IMR-90 (cell line): Measurements from ENCODE around the gene ARHGAP23. TPM values are rescaled to one million over a fixed set of nuclear protein-coding genes. Genes with fewer than 3 reads are reported as not detected.

Experiments
- ATAC-seq: fragments of 200-7000 bp; cut with Tn5 transposase; 2 replicates; pipeline ENCODE4 v1.9.1; 2020; ENCODE audit warnings: low read depth, mild to moderate bottlenecking, moderate library complexity
- BruUV-seq: library from RNA; stranded (reverse); fragments of 400-500 nt; replicated peaks from 2 replicates; lab custom pipeline; 2021; lab: Mats Ljungman, UMichigan
- CTCF ChIA-PET: fragments of 300-600 bp; formaldehyde crosslinking; extraction: SDS; loops from one replicate; lab custom pipeline; 2021; ENCODE audit warnings: antibody characterized with exemption; lab: Yijun Ruan, JAX
- POLR2A ChIA-PET: fragments of 300-600 bp; sonication (Branson Sonifier 250); formaldehyde crosslinking; loops from one replicate; lab custom pipeline; 2022; ENCODE audit warnings: antibody characterized with exemption; ENCODE audit not compliant: unreplicated experiment; lab: Charles Lee
- DNase-seq: peaks from one replicate; pipeline ENCODE4 v3.0.0; 2013
- H2AFZ ChIP-seq: replicated peaks from 2 replicates; pipeline ENCODE3; 2013; ENCODE audit warnings: low read length, mild to moderate bottlenecking; ENCODE audit not compliant: poor library complexity
- H2AK5ac ChIP-seq: 2 replicates; pipeline ENCODE4 v1.6.1; 2013; ENCODE audit warnings: low read depth, low read length, inconsistent platforms
- H2AK9ac ChIP-seq: replicated peaks from 2 replicates; pipeline ENCODE3; 2013; ENCODE audit warnings: mild to moderate bottlenecking, low read depth, low read length, moderate library complexity; ENCODE audit not compliant: poor library complexity
- H2BK120ac ChIP-seq: 2 replicates; pipeline ENCODE4 v1.6.1; 2013; ENCODE audit warnings: low read depth, low read length, inconsistent platforms
- H2BK15ac ChIP-seq: 3 replicates; pipeline ENCODE4 v1.6.1; 2013; ENCODE audit warnings: low read depth, low read length, inconsistent platforms
- H2BK20ac ChIP-seq: 2 replicates; pipeline ENCODE4 v1.6.1; 2013; ENCODE audit warnings: low read depth, mild to moderate bottlenecking, inconsistent platforms, low read length, moderate library complexity
- H2BK5ac ChIP-seq: 2 replicates; pipeline ENCODE4 v1.6.1; 2013; ENCODE audit warnings: mild to moderate bottlenecking, low read depth, low read length, inconsistent platforms; ENCODE audit not compliant: poor library complexity, severe bottlenecking
- H3K14ac ChIP-seq: replicated peaks from 2 replicates; pipeline ENCODE4 v1.6.1; 2013; ENCODE audit warnings: low read depth, low read length, inconsistent platforms
- H3K18ac ChIP-seq: 2 replicates; pipeline ENCODE4 v1.6.1; 2013; ENCODE audit warnings: low read depth, low read length, control low read depth
- H3K23ac ChIP-seq: 2 replicates; pipeline ENCODE4 v1.6.1; 2013; ENCODE audit warnings: low read depth, low read length, inconsistent platforms
- H3K27ac ChIP-seq: 2 replicates; pipeline ENCODE4 v1.5.1; 2013; ENCODE audit warnings: mild to moderate bottlenecking, control low read depth, low read length; ENCODE audit not compliant: insufficient read depth
- H3K27me3 ChIP-seq: 2 replicates; pipeline ENCODE4 v1.6.1; 2013; ENCODE audit warnings: low read length; ENCODE audit not compliant: control insufficient read depth, insufficient read depth
- H3K36me3 ChIP-seq: 2 replicates; pipeline ENCODE4 v1.6.1; 2013; ENCODE audit warnings: low read length, mixed read lengths; ENCODE audit not compliant: control insufficient read depth, insufficient read depth
- H3K4ac ChIP-seq: 2 replicates; pipeline ENCODE4 v1.6.1; 2013; ENCODE audit warnings: low read depth, low read length, inconsistent platforms
- H3K4me1 ChIP-seq: 2 replicates; pipeline ENCODE4 v1.6.1; 2013; ENCODE audit warnings: low read length, mixed read lengths; ENCODE audit not compliant: control insufficient read depth, insufficient read depth
- H3K4me2 ChIP-seq: 2 replicates; pipeline ENCODE4 v1.6.1; 2013; ENCODE audit warnings: low read depth, mild to moderate bottlenecking, control low read depth, low read length, moderate library complexity
- H3K4me3 ChIP-seq: 2 replicates; pipeline ENCODE4 v1.5.1; 2013; ENCODE audit warnings: low read depth, mild to moderate bottlenecking, control low read depth, low read length, moderate library complexity; ENCODE audit not compliant: insufficient read depth
- H3K56ac ChIP-seq: 2 replicates; pipeline ENCODE4 v1.6.1; 2013; ENCODE audit warnings: low read length, inconsistent platforms; ENCODE audit not compliant: insufficient read depth; ENCODE audit errors: extremely low read depth
- H3K79me1 ChIP-seq, 2 experiments: 2 replicates each; pipeline ENCODE4 v1.6.1; 2013; ENCODE audit warnings: low read length in 2 of 2, inconsistent platforms in 1 of 2, low read depth in 1 of 2
- H3K9ac ChIP-seq: 2 replicates; pipeline ENCODE4 v1.6.1; 2013; ENCODE audit warnings: low read depth, low read length, control low read depth
- H3K9me1 ChIP-seq: 2 replicates; pipeline ENCODE4 v1.6.1; 2013; ENCODE audit warnings: low read length, inconsistent platforms; ENCODE audit not compliant: insufficient read depth
- H3K9me3 ChIP-seq: 2 replicates; pipeline ENCODE4 v1.6.1; 2013; ENCODE audit warnings: low read length; ENCODE audit not compliant: control insufficient read depth, insufficient read depth
- H4K20me1 ChIP-seq: 2 replicates; pipeline ENCODE4 v1.6.1; 2013; ENCODE audit warnings: low read length, inconsistent platforms; ENCODE audit not compliant: insufficient read depth
- H4K5ac ChIP-seq: 2 replicates; pipeline ENCODE4 v1.6.1; 2013; ENCODE audit warnings: mild to moderate bottlenecking, low read depth, low read length, control low read depth
- H4K8ac ChIP-seq, 2 experiments: 2 replicates each; pipeline ENCODE4 v1.6.1; 2013; ENCODE audit warnings: low read depth in 2 of 2, low read length in 2 of 2, control low read depth in 1 of 2, inconsistent platforms in 1 of 2
- H4K91ac ChIP-seq: 2 replicates; pipeline ENCODE4 v1.6.1; 2013; ENCODE audit warnings: low read depth, low read length, inconsistent platforms; ENCODE audit not compliant: insufficient read depth
- BHLHE40 ChIP-seq: fragments of 150-350 bp; IDR thresholded peaks from 2 replicates; pipeline ENCODE4 v1.6.1; 2016; ENCODE audit warnings: mild to moderate bottlenecking, low read depth, low read length
- CEBPB ChIP-seq: IDR thresholded peaks from 2 replicates; pipeline ENCODE4 v1.6.1; 2012; ENCODE audit warnings: low read depth, low read length, improper control_type of control experiment
- CHD1 ChIP-seq: IDR thresholded peaks from 2 replicates; pipeline ENCODE4 v1.6.1; 2012; ENCODE audit warnings: low read depth, low read length, improper control_type of control experiment
- CTCF ChIP-seq: conservative IDR thresholded peaks from 2 replicates; pipeline ENCODE4 v1.5.1; 2012; ENCODE audit warnings: mild to moderate bottlenecking, low read depth, low read length, improper control_type of control experiment
- ELK1 ChIP-seq: fragments of 150-350 bp; IDR thresholded peaks from 2 replicates; pipeline ENCODE4 v1.6.1; 2016; ENCODE audit warnings: low read depth, mild to moderate bottlenecking, low read length, moderate library complexity, borderline replicate concordance
- FOS ChIP-seq: fragments of 150-350 bp; IDR thresholded peaks from 2 replicates; pipeline ENCODE4 v1.6.1; 2016; ENCODE audit warnings: low read depth, low read length
- MAFK ChIP-seq: IDR thresholded peaks from 2 replicates; pipeline ENCODE4 v1.6.1; 2012; ENCODE audit warnings: low read depth, low read length, improper control_type of control experiment
- MAZ ChIP-seq: IDR thresholded peaks from 2 replicates; pipeline ENCODE4 v1.6.1; 2012; ENCODE audit warnings: low read depth, mild to moderate bottlenecking, low read length, improper control_type of control experiment, moderate library complexity, borderline replicate concordance
- MXI1 ChIP-seq: IDR thresholded peaks from 2 replicates; pipeline ENCODE4 v1.6.1; 2012; ENCODE audit warnings: low read depth, mild to moderate bottlenecking, low read length, moderate library complexity, borderline replicate concordance
- NFE2L2 ChIP-seq: fragments of 150-350 bp; IDR thresholded peaks from 2 replicates; pipeline ENCODE4 v1.6.1; 2016; ENCODE audit warnings: low read depth, mild to moderate bottlenecking, low read length
- POLR2A ChIP-seq: IDR thresholded peaks from 2 replicates; pipeline ENCODE4 v1.6.1; 2012; ENCODE audit warnings: mild to moderate bottlenecking, low read depth, low read length
- RAD21 ChIP-seq: IDR thresholded peaks from 2 replicates; pipeline ENCODE4 v1.6.1; 2012; ENCODE audit warnings: low read length, improper control_type of control experiment
- RCOR1 ChIP-seq: IDR thresholded peaks from 2 replicates; pipeline ENCODE4 v1.6.1; 2012; ENCODE audit warnings: mild to moderate bottlenecking, low read length, improper control_type of control experiment; ENCODE audit not compliant: insufficient replicate concordance
- RFX5 ChIP-seq: IDR thresholded peaks from 2 replicates; pipeline ENCODE4 v1.8.0; 2012; ENCODE audit warnings: low read depth, mild to moderate bottlenecking, low read length, moderate library complexity
- SMC3 ChIP-seq: fragments of 150-350 bp; IDR thresholded peaks from 2 replicates; pipeline ENCODE4 v1.6.1; 2016; ENCODE audit warnings: low read depth, mild to moderate bottlenecking, antibody characterized with exemption, low read length, moderate library complexity
- USF2 ChIP-seq: fragments of 150-350 bp; IDR thresholded peaks from 2 replicates; pipeline ENCODE4 v1.6.1; 2017; ENCODE audit warnings: mild to moderate bottlenecking, antibody characterized with exemption, low read length, low read depth
- WGBS, 2 experiments: methylation state at CpG; one replicate each; pipeline versions ENCODE4 v1.1.5 to v1.1.7; 2013; ENCODE audit warnings: missing lambda C conversion rate in 2 of 2; ENCODE audit not compliant: insufficient read length in 1 of 2; ENCODE audit errors: extremely low coverage in 2 of 2; 5-methylcytosine and 5-hydroxymethylcytosine counted together
- dilution Hi-C: fragments of 300-500 bp; cut with HindIII; formaldehyde crosslinking; loops from one replicate; pipeline ENCODE4 v1.14.3; 2018; ENCODE audit warnings: low sequenced_read_pairs; ENCODE audit not compliant: unreplicated experiment
- in situ Hi-C: fragments of 300-500 bp; cut with MboI; formaldehyde crosslinking; loops from 3 replicates; pipeline ENCODE4 v1.14.3; 2019; ENCODE audit warnings: low sequenced_read_pairs, inconsistent platforms, mixed read lengths
- intact Hi-C: fragments of 100-400 bp; cut with micrococcal nuclease; formaldehyde crosslinking; loops from 2 replicates; pipeline ENCODE4 v1.10.0; 2022
- polyA plus RNA-seq, 3 experiments: library from polyadenylated mRNA; depleted of rRNA; stranded (reverse); fragments of >200 nt; gene quantifications; 2 replicates each; pipeline ENCODE4 v1.2.3, GENCODE V29; 2012; ENCODE audit warnings: low replicate concordance in 1 of 3
- total RNA-seq: library from RNA; depleted of rRNA; stranded (reverse); fragments of >200 nt; gene quantifications from 2 replicates; pipeline ENCODE4 v1.2.3, GENCODE V29; 2012

Gene ARHGAP23
- total and polyA plus RNA-seq, 2 of the 4 experiments (the other 2 are of a cell fraction) = 9.3 to 43.3 TPM

- Histone ChIP-seq H3K4ac (no peak overlapping the region), H2BK15ac (no peak overlapping the region), H3K9me3 (no peaks in the 10 kb centered on the region), H2BK120ac (no peak overlapping the region), H2BK20ac (no peak overlapping the region), H2AK9ac (peak overlapping the region; percentile 37), H3K14ac (no peak overlapping the region), H2AK5ac (no peak overlapping the region), H3K23ac (no peak overlapping the region), H3K27me3 (no peaks in the 10 kb centered on the region), H4K8ac (no peak overlapping the region), H3K27ac (no peak overlapping the region), H3K18ac (no peak overlapping the region), H3K9me1 (peaks cover 19% of the 10 kb centered on the region), H4K5ac (no peak overlapping the region), H3K4me2 (no peak overlapping the region), H3K56ac (no peak overlapping the region), H2AFZ (no peak overlapping the region), H3K4me1 (peaks cover 18% of the 10 kb centered on the region), H4K20me1 (peaks cover 80% of the 10 kb centered on the region), H4K91ac (no peak overlapping the region), H3K9ac (no peak overlapping the region), H2BK5ac (no peak overlapping the region), H3K79me1 (peaks cover 44 to 91% of the 10 kb centered on the region in 2 experiments), H3K36me3 (peaks cover 53% of the 10 kb centered on the region), H3K4me3 (no peak overlapping the region)
- POLR2A ChIA-PET = no interaction called here
- CTCF ChIA-PET = no interaction called here
- dilution Hi-C loops (no loop called here), intact Hi-C loops (no loop called here), in situ Hi-C loops (no loop called here)
- ATAC-seq (no peak), DNase-seq (no peak)
- TF ChIP-seq POLR2A (no peak), MXI1 (no peak), MAZ (no peak), FOS (no peak), ELK1 (no peak), SMC3 (no peak), RCOR1 (no peak), USF2 (no peak), CHD1 (no peak), BHLHE40 (no peak), RFX5 (no peak), MAFK (no peak), CEBPB (no peak), NFE2L2 (no peak), CTCF (no peak), RAD21 (no peak)
- BruUV-seq = no TSS peak
- WGBS, 2 experiments = 77% methylated on average over 4 of the region's 6 CpGs; no CpG with 5 or more reads in 1 of the 2 experiments
Observed at GRCh38 chr17:38458521-38458920, 30.3 kb downstream of the ARHGAP23 start.
